Fibroblast of lung (primary cell): Measurements from ENCODE around the gene HRC. TPM values are rescaled to one million over a fixed set of nuclear protein-coding genes. Genes with fewer than 3 reads are reported as not detected.
"Not testable (repeated sequence)": the region's sequence is repeated elsewhere in the genome, so short reads cannot be mapped to it uniquely, and the experiment has no call there.

Experiments used
- DNase-seq, 2 donors: peaks; one replicate each; pipeline versions ENCODE4 v3.0.0 to v3.0.0-alpha.2; 2010; ENCODE audit warnings: low read depth in 2 of 2
- H2AFZ ChIP-seq: 2 replicates; pipeline ENCODE4 v1.5.1; 2012; ENCODE audit warnings: low read length, control low read depth, inconsistent platforms
- H3K27ac ChIP-seq: 2 replicates; pipeline ENCODE4 v1.5.1; 2011; ENCODE audit warnings: low read length, control low read depth; ENCODE audit not compliant: insufficient read depth
- H3K27me3 ChIP-seq: 2 replicates; pipeline ENCODE4 v1.5.1; 2011; ENCODE audit warnings: mild to moderate bottlenecking, low read length; ENCODE audit not compliant: control insufficient read depth, insufficient read depth
- H3K36me3 ChIP-seq: 2 replicates; pipeline ENCODE4 v1.5.1; 2011; ENCODE audit warnings: low read length; ENCODE audit not compliant: control insufficient read depth, insufficient read depth
- H3K4me1 ChIP-seq: 2 replicates; pipeline ENCODE4 v1.5.1; 2011; ENCODE audit warnings: low read length; ENCODE audit not compliant: control insufficient read depth, insufficient read depth; ENCODE audit errors: extremely low read depth
- H3K4me2 ChIP-seq: 2 replicates; pipeline ENCODE4 v1.5.1; 2011; ENCODE audit warnings: low read length, control low read depth; ENCODE audit not compliant: insufficient read depth; ENCODE audit errors: extremely low read depth
- H3K4me3 ChIP-seq, 4 experiments: fragments of 200-600 bp in 1 of 4; sonication (generic) in 1 of 4; replicated peaks in 1 of 4; 2 replicates each; pipeline ENCODE4 v1.5.1; 2011 to 2016; ENCODE audit warnings: low read length in 4 of 4, low read depth in 3 of 4, mild to moderate bottlenecking in 3 of 4, control low read depth in 2 of 4, inconsistent platforms in 1 of 4, mixed read lengths in 1 of 4; ENCODE audit not compliant: insufficient read depth in 1 of 4; ENCODE audit errors: control extremely low read depth in 1 of 4
- H3K79me2 ChIP-seq: 2 replicates; pipeline ENCODE4 v1.5.1; 2012; ENCODE audit warnings: mild to moderate bottlenecking, low read length, inconsistent platforms; ENCODE audit not compliant: control insufficient read depth, insufficient read depth
- H3K9ac ChIP-seq: 2 replicates; pipeline ENCODE4 v1.5.1; 2011; ENCODE audit warnings: mild to moderate bottlenecking, low read length, control low read depth; ENCODE audit not compliant: insufficient read depth
- H3K9me3 ChIP-seq: 2 replicates; pipeline ENCODE4 v1.5.1; 2012; ENCODE audit warnings: low read depth, low read length; ENCODE audit not compliant: control insufficient read depth, insufficient read depth
- H4K20me1 ChIP-seq: 2 replicates; pipeline ENCODE4 v1.5.1; 2011; ENCODE audit warnings: low read length; ENCODE audit not compliant: control insufficient read depth, insufficient read depth; ENCODE audit errors: extremely low read depth
- CTCF ChIP-seq, 2 donors: IDR thresholded peaks in 1 of 2; conservative IDR thresholded peaks in 1 of 2; 1 replicate in 1 of 2; 2 replicates in 1 of 2; pipeline ENCODE4 v1.5.1; 2011 to 2012; ENCODE audit warnings: low read length in 2 of 2, control low read depth in 1 of 2, inconsistent platforms in 1 of 2, low read depth in 1 of 2, mild to moderate bottlenecking in 1 of 2
- EZH2 ChIP-seq: IDR thresholded peaks from 2 replicates; pipeline ENCODE4 v1.5.1; 2012; ENCODE audit warnings: low read length, control low read depth, mild to moderate bottlenecking; ENCODE audit errors: missing control alignments
- polyA plus RNA-seq, 2 donors: library from polyadenylated mRNA; depleted of rRNA in 1 of 2; stranded (reverse) in 1 of 2; unstranded in 1 of 2; fragments of >200 nt; gene quantifications; 2 replicates each; pipeline ENCODE4 v1.2.1, GENCODE V29; 2011 to 2012; ENCODE audit warnings: missing spikeins in 1 of 2
- total RNA-seq: library from RNA; depleted of rRNA; stranded (reverse); fragments of >200 nt; gene quantifications from 2 replicates; pipeline ENCODE4 v1.2.1, GENCODE V29; 2014

The HRC gene
- total and polyA plus RNA-seq, 2 donors (not counting 1 experiment from before 2014, with no cell fraction given) = 0.16 TPM; not detected in 1

- H3K4me1 ChIP-seq = no peaks in the 10 kb centered on the region
- H3K27me3 ChIP-seq = no peaks in the 10 kb centered on the region
- no peaks in the 10 kb centered on the region for H4K20me1 ChIP-seq
- no peaks in the 10 kb centered on the region for H3K9me3 ChIP-seq
- no peak overlapping the region for H3K27ac ChIP-seq
- H3K4me3 ChIP-seq = no peak overlapping the region
- DNase-seq = no peak
- H3K36me3 ChIP-seq = peaks cover 2% of the 10 kb centered on the region
- H3K9ac ChIP-seq = no peak overlapping the region
- H3K79me2 ChIP-seq = no peaks in the 10 kb centered on the region
- H2AFZ ChIP-seq = no peak overlapping the region
- TF ChIP-seq EZH2 = no peak
- no peak for TF ChIP-seq CTCF (conservative IDR thresholded peaks at IDR 0.05 in 1 of 2, IDR thresholded peaks at IDR 0.05 in 1 of 2; ENCODE audit: low read depth in 1 of 2, low read length in 2 of 2)
- no peak overlapping the region for H3K4me2 ChIP-seq
Measured at GRCh38 chr19:49188626-49189200, 33.5 kb upstream of the HRC start.

GRCh38 chr19:49186108-49186507 is 30.9 kb upstream of the HRC start:
- H3K27me3 ChIP-seq = no peaks in the 10 kb centered on the region

GRCh38 chr19:49182848-49183375 is 27.7 kb upstream of the HRC start:
- H3K27ac ChIP-seq = no peak overlapping the region
- no peaks in the 10 kb centered on the region for H3K79me2 ChIP-seq
- no peak for TF ChIP-seq EZH2
- no peak for TF ChIP-seq CTCF (conservative IDR thresholded peaks at IDR 0.05 in 1 of 2, IDR thresholded peaks at IDR 0.05 in 1 of 2; ENCODE audit: low read depth in 1 of 2, low read length in 2 of 2)

More at GRCh38 chr19:49186108-49186507, 30.9 kb upstream of the HRC start:
- no peak overlapping the region for H3K4me3 ChIP-seq
- no peak for TF ChIP-seq EZH2
- TF ChIP-seq CTCF (conservative IDR thresholded peaks at IDR 0.05 in 1 of 2, IDR thresholded peaks at IDR 0.05 in 1 of 2; ENCODE audit: low read depth in 1 of 2, low read length in 2 of 2) = no peak
- H3K27ac ChIP-seq = no peak overlapping the region
- H3K9me3 ChIP-seq = no peaks in the 10 kb centered on the region
- no peak overlapping the region for H2AFZ ChIP-seq
- no peak for DNase-seq
- no peak overlapping the region for H3K4me2 ChIP-seq
- H4K20me1 ChIP-seq = no peaks in the 10 kb centered on the region
- peaks cover 3% of the 10 kb centered on the region for H3K36me3 ChIP-seq
- H3K9ac ChIP-seq = no peak overlapping the region
- no peaks in the 10 kb centered on the region for H3K79me2 ChIP-seq
- H3K4me1 ChIP-seq = no peaks in the 10 kb centered on the region

GRCh38 chr19:49182010-49182847 is 27.0 kb upstream of the HRC start:
- H3K4me3 ChIP-seq, H3K36me3 ChIP-seq, H2AFZ ChIP-seq, H3K9ac ChIP-seq, DNase-seq, H4K20me1 ChIP-seq, H3K79me2 ChIP-seq, H3K27ac ChIP-seq, H3K4me1 ChIP-seq, H3K27me3 ChIP-seq, H3K9me3 ChIP-seq, H3K4me2 ChIP-seq: not testable (repeated sequence)

More at GRCh38 chr19:49182848-49183375, 27.7 kb upstream of the HRC start:
- no peak overlapping the region for H3K9ac ChIP-seq
- no peak overlapping the region for H3K4me3 ChIP-seq
- no peaks in the 10 kb centered on the region for H4K20me1 ChIP-seq
- H3K4me1 ChIP-seq = no peaks in the 10 kb centered on the region
- H3K36me3 ChIP-seq = peaks cover 1% of the 10 kb centered on the region
- H3K27me3 ChIP-seq = no peaks in the 10 kb centered on the region
- H3K4me2 ChIP-seq = no peak overlapping the region
- H3K9me3 ChIP-seq = no peaks in the 10 kb centered on the region
- H2AFZ ChIP-seq = no peak overlapping the region
- DNase-seq = no peak
